Common myeloid progenitor, CD34-positive (primary cell): Measurements from ENCODE around the gene POLDIP3.
A peak's percentile ranks its signal among the peaks of the same experiment; 100 is the strongest.

Experiments
- CTCF ChIA-PET: fragments of 350-600 bp; sonication (Branson Sonifier 250); formaldehyde crosslinking; loops from one replicate; lab custom pipeline; 2021; ENCODE audit warnings: antibody characterized with exemption; lab: Charles Lee
- POLR2A ChIA-PET: fragments of 350-600 bp; sonication (Branson Sonifier 250); formaldehyde crosslinking; loops from one replicate; lab custom pipeline; 2021; ENCODE audit warnings: antibody characterized with exemption; lab: Charles Lee
- DNase-seq, 3 donors: peaks; one replicate each; pipeline versions ENCODE4 v3.0.0 to v3.0.0-alpha.2; 2013
- H3K27ac ChIP-seq, 2 experiments: 1 replicate in 1 of 2; 2 replicates in 1 of 2; pipeline ENCODE4 v1.7.0; 2013; ENCODE audit warnings: inconsistent platforms in 2 of 2, low read length in 2 of 2, mild to moderate bottlenecking in 2 of 2, low read depth in 1 of 2, moderate library complexity in 1 of 2; ENCODE audit not compliant: severe bottlenecking in 2 of 2, insufficient read depth in 1 of 2, poor library complexity in 1 of 2
- H3K27me3 ChIP-seq, 5 experiments: replicated peaks in 2 of 5; 1 replicate in 3 of 5; 2 replicates in 2 of 5; pipeline versions ENCODE4 v1.6.1 to v1.7.0; 2013; ENCODE audit warnings: low read length in 4 of 5, mild to moderate bottlenecking in 2 of 5, moderate library complexity in 2 of 5, inconsistent platforms in 1 of 5; ENCODE audit not compliant: insufficient read depth in 5 of 5, control insufficient read depth in 4 of 5
- H3K36me3 ChIP-seq, 4 experiments: 1 replicate in 2 of 4; 2 replicates in 2 of 4; pipeline versions ENCODE4 v1.6.1 to v1.7.0; 2013; ENCODE audit warnings: low read length in 3 of 4, control low read depth in 1 of 4, mild to moderate bottlenecking in 1 of 4; ENCODE audit not compliant: control insufficient read depth in 4 of 4, insufficient read depth in 4 of 4
- H3K4me1 ChIP-seq, 4 experiments: 1 replicate in 3 of 4; 2 replicates in 1 of 4; pipeline versions ENCODE4 v1.6.1 to v1.7.1; 2013; ENCODE audit warnings: low read length in 3 of 4, mild to moderate bottlenecking in 3 of 4, control low read depth in 1 of 4, inconsistent platforms in 1 of 4, moderate library complexity in 1 of 4; ENCODE audit not compliant: control insufficient read depth in 4 of 4, insufficient read depth in 4 of 4; ENCODE audit errors: control extremely low read depth in 1 of 4
- H3K4me3 ChIP-seq, 7 experiments: 1 replicate in 4 of 7; 2 replicates in 3 of 7; pipeline versions ENCODE4 v1.5.1 to v1.7.0; 2013; ENCODE audit warnings: mild to moderate bottlenecking in 7 of 7, low read length in 6 of 7, moderate library complexity in 6 of 7, inconsistent platforms in 2 of 7, low read depth in 2 of 7, control low read depth in 1 of 7; ENCODE audit not compliant: insufficient read depth in 4 of 7, control insufficient read depth in 1 of 7; ENCODE audit errors: extremely low read depth in 1 of 7
- H3K9me3 ChIP-seq, 5 experiments: 1 replicate in 4 of 5; 2 replicates in 1 of 5; pipeline versions ENCODE4 v1.6.1 to v1.7.1; 2013; ENCODE audit warnings: low read length in 4 of 5, mild to moderate bottlenecking in 2 of 5, inconsistent platforms in 1 of 5, low read depth in 1 of 5, moderate library complexity in 1 of 5; ENCODE audit not compliant: control insufficient read depth in 4 of 5, insufficient read depth in 2 of 5; ENCODE audit errors: control extremely low read depth in 1 of 5
- WGBS: methylation state at CpG from one replicate; pipeline ENCODE4 v1.1.5; 2013; ENCODE audit not compliant: insufficient coverage; 5-methylcytosine and 5-hydroxymethylcytosine counted together

The POLDIP3 gene

DNA sequence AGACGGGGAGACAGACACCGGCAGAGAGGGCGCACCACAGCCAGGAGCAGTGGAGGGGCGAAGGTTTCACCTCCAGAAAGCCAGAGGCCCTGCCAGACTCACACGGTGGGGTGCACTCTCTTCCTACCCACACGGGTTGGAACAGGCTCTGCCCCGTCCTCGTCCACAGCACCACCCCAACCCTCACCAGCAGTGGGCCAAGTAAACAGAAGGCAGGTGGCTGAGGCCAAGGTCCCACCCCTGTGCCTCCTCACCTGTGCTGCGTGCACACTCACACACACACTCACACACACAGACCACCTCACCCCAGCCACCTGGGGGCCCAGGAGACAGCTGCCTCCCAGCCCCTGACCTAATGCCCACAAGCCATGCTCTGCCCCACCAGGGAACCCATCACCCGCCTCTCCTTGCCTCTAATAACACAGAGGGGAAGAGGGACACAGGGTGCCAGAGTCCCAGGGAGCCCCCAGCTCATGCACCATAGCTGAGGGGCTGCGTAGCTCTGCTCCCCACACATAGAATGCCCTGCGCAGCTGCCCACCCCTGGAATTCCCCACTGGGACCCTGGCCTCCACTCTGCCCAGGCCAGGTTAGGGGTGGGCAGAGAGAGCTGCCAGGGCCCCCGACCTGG, 31.4 kb upstream of the POLDIP3 start:
- CTCF ChIA-PET: interaction anchor here (0.8 to 1.8 kb wide), 4 partner anchors 8 to 37 kb away, joined by 3 to 8 read pairs (median 6); no protein-coding TSS in a partner anchor
- peak overlapping the region in 1 of 2 experiments; percentile 43 for H3K27ac ChIP-seq
- POLR2A ChIA-PET: no interaction called here
- H3K4me1 ChIP-seq: peaks cover 0 to 74% (median 71%) of the 10 kb centered on the region in 4 experiments
- WGBS: 53% methylated on average over 6 of the region's 13 CpGs
- no peaks in the 10 kb centered on the region for H3K27me3 ChIP-seq
- DNase-seq: no peak
- no peaks in the 10 kb centered on the region for H3K9me3 ChIP-seq
- peak overlapping the region in 4 of 7 experiments; percentile 11 to 57 (median 36) for H3K4me3 ChIP-seq
- H3K36me3 ChIP-seq: peaks cover 0 to 4% (median 0%) of the 10 kb centered on the region in 4 experiments

DNA sequence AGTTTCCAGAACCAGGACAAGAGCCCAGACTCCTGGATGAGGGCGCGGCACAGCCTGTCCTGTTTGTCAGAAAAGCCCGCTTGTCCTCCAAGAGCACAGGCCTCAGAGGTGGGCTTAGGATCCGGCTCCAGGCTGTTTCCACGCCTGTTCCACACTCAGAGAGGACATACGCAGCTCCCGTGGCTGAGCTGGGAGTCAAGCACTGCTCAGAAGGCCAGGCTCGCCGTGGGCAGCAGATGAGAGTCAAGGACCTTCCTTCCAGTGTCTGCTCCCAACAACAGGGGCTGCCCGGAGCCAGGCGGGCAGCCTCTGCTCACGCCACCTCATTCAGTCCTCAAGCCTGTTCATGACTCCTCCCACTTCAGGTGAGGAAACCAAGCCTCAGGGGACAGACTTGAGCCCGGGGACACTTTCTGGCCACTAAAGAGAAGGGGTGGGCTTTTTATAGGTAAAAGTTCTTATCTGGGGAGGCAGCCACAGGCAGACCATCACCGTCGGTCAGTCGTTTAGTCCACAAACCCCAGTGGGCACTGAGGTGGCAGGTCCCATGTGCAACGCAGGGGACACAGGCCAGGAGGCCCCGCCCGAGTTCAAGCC, 30.8 kb upstream of the POLDIP3 start:
- DNase-seq: no peak
- Histone ChIP-seq H3K36me3 (peaks cover 0 to 4% (median 0%) of the 10 kb centered on the region in 4 experiments), H3K4me3 (peak overlapping the region in 3 of 7 experiments; percentile 0 to 45 (median 14)), H3K9me3 (no peaks in the 10 kb centered on the region), H3K4me1 (peaks cover 0 to 74% (median 71%) of the 10 kb centered on the region in 4 experiments), H3K27me3 (no peaks in the 10 kb centered on the region), H3K27ac (no peak overlapping the region)
- ChIA-PET CTCF (interaction anchor here (1.7 kb wide), 1 partner anchor 24 kb away, joined by 7 read pairs; no protein-coding TSS in a partner anchor), POLR2A (interaction anchor here (1.3 kb wide), 1 partner anchor 30 kb away, joined by 5 read pairs; the partner anchor contains the start of gene POLDIP3)
- WGBS: 86% methylated on average over 15 of the region's 19 CpGs

DNA sequence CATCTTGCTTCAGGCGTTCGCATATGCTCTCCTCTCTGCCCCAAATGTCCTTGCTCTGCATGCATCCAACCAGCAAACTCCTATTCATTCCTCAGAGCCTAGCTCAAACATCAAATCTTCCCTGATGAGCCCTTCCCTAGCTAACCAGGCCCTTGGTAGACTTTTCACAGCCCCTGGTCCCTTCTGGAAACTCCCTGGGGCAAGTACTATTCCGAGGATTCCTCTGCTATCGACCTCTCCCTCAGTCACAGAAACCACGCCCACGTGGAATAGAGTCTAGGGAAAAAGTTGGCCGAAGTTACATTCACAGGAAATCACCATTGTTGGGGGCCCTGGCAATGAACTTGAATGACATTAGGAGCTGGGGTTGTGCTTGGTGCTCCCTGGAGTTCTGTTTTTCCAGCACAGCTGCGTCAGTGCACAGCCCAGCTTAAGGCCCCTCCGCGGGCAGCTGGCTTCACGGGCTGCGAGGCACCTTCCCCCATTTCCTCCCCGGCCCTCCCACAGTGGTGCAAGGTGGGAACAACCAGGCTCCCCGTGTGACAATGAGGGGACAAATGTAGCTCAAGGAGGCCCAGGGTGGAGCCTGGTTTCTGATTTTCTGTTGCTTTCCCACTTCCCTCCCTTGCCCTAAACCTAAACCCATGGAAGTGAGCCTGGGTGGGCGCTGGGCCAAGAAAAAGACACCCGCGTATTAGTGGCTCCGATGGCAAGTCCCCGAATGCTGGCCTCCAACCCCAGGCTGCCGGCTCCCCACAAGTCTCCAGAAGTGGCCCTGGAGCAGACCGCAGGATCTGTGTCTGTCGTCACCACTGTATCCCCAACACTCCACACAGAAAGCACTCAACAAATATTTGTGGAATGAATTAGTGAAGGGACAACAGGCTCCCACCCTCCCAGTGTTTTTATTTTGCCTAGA, 30.0 kb upstream of the POLDIP3 start:
- no peaks in the 10 kb centered on the region for H3K9me3 ChIP-seq
- POLR2A ChIA-PET: interaction anchor here (1.3 kb wide), 1 partner anchor 30 kb away, joined by 5 read pairs; the partner anchor contains the start of gene POLDIP3
- 24% methylated on average over 16 of the region's 22 CpGs for WGBS
- peak overlapping the region in 4 of 7 experiments; percentile 0 to 45 (median 26) for H3K4me3 ChIP-seq
- DNase-seq: peak in 2 of 3 donors; percentile 37 to 42
- H3K36me3 ChIP-seq: peaks cover 0 to 4% (median 0%) of the 10 kb centered on the region in 4 experiments
- CTCF ChIA-PET: interaction anchor here (1.8 to 5.5 kb wide), 2 partner anchors 12 to 23 kb away, joined by 5 to 38 read pairs; no protein-coding TSS in a partner anchor
- no peaks in the 10 kb centered on the region for H3K27me3 ChIP-seq
- peaks cover 0 to 72% (median 69%) of the 10 kb centered on the region in 4 experiments for H3K4me1 ChIP-seq
- H3K27ac ChIP-seq: peak overlapping the region; percentile 17 to 74

DNA sequence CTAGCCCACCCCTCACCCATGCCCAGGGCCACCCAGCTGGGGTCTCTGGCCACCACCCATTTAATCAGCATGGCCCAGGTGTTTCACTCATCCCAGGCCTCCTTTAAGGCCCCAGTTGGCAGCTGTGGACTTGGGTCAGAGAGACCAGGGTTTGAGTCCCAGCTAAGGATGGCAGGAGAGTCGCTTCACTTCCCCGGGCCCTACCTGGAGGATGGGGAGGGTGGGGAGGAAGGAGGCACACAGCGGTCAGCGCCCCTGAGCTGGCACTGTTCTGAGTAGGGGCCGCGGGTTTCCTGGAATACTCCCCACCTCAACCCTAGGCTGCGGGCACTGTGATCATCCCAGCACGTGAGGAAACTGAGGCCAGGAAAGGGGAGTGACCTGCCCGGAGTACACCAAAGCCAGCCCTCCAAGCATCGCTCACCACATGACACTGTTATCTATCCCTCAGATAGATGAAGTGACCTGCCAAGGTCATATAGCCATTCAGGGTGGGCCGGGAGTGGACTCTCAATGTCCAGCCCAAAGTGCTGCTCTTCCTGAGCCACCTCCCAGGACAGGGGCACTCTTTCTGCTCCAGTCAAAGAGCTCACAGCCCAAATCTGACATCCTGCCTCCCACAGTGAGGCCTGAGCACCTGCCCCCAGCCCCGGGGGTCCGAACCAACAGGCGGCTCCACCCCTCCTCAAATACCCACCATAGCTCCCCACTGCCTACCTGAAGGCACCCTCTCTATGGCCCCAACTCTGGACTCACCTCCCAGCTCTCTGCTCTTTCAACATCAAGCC, 29.1 kb upstream of the POLDIP3 start:
- Histone ChIP-seq H3K36me3 (peaks cover 0 to 4% (median 0%) of the 10 kb centered on the region in 4 experiments), H3K27me3 (no peaks in the 10 kb centered on the region), H3K4me1 (peaks cover 0 to 69% (median 68%) of the 10 kb centered on the region in 4 experiments), H3K4me3 (no peak overlapping the region), H3K9me3 (no peaks in the 10 kb centered on the region), H3K27ac (peak overlapping the region; percentile 15 to 74)
- ChIA-PET POLR2A (interaction anchor here (1.3 kb wide), 1 partner anchor 29 kb away, joined by 5 read pairs; the partner anchor contains the start of gene POLDIP3), CTCF (interaction anchor here (0.9 to 5.5 kb wide), 5 partner anchors 8 to 447 kb away, joined by 3 to 38 read pairs (median 5); no protein-coding TSS in a partner anchor)
- WGBS: 96% methylated on average over 13 of the region's 14 CpGs
- no peak for DNase-seq

DNA sequence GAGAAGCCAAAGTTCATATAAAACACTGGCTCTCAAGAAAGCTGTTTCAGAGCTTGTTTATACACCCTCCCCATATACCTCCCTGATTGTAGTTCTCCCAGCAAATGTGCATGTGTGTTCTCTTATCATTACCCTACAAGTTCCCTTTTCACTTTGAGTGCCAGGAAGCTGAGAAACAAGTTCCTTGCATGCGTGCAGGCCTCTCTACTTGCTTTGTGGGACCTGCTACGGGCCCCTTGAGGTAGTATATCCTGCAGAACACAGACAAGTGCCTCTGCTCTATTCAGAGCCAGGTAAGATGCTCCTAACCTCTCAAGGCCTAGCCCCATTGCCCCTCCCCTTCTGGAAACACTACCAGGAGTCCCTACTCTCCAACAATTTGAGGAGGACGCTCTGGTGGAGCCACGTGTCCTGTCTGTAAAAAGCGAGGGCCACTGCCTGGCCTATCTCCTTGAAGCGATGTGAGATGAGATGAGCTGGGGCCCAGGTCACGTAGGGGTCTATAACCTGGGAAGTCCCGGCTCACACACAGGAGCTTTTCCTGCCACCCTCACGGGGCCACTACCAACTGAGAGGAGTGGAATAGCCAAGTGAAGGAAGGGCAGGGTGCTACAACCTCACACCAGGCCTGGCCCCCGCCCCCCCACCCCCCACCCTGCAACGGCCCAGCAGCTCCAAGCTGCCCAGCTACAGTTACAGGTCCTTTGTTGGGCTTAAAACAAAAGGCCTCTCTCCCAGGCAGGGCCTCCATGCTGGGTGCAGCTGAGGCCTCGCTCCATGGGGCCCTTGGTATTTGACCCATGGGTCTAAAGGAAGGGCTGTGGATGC, 28.3 kb upstream of the POLDIP3 start:
- no peaks in the 10 kb centered on the region for H3K9me3 ChIP-seq
- peaks cover 0 to 4% (median 0%) of the 10 kb centered on the region in 4 experiments for H3K36me3 ChIP-seq
- CTCF ChIA-PET: interaction anchor here (0.6 to 5.5 kb wide), 7 partner anchors 9 to 448 kb away, joined by 3 to 38 read pairs (median 4); no protein-coding TSS in a partner anchor
- H3K27ac ChIP-seq: peak overlapping the region; percentile 15 to 74
- no peaks in the 10 kb centered on the region for H3K27me3 ChIP-seq
- no peak overlapping the region for H3K4me3 ChIP-seq
- POLR2A ChIA-PET: interaction anchor here (0.6 to 0.8 kb wide), 2 partner anchors 27 to 1171 kb away, joined by 5 read pairs; no protein-coding TSS in a partner anchor
- peak; percentile 66 to 85 (median 81) for DNase-seq
- peaks cover 0 to 61% (median 60%) of the 10 kb centered on the region in 4 experiments for H3K4me1 ChIP-seq
- 58% methylated on average over 9 of the region's 12 CpGs for WGBS
